Measurements from ENCODE around the gene C7orf33. TPM values are rescaled to one million over a fixed set of nuclear protein-coding genes. Genes with fewer than 3 reads are reported as not detected.
A peak's percentile ranks its signal among the peaks of the same experiment; 100 is the strongest.

C7orf33 gene
- total and polyA plus RNA-seq, 7 experiments from 2014 or later = not detected

GRCh38 chr7:148650232-148650858 is 59.8 kb downstream of the C7orf33 start:
- intact Hi-C loops (cut with micrococcal nuclease) = no loop called here
- ChIA-PET CTCF (no interaction called here), POLR2A (interaction anchor here (0.5 kb wide), 1 partner anchor 22 kb away, joined by 3 read pairs; no protein-coding TSS in a partner anchor)
- ATAC-seq (no peak), DNase-seq (no peak)
- Mint-ChIP-seq H3K27ac (no peak overlapping the region), H3K36me3 (no peaks in the 10 kb centered on the region), H3K9me3 (peaks cover 0 to 1% (median 0%) of the 10 kb centered on the region in 11 donors), H3K27me3 (peaks cover 0 to 6% (median 2%) of the 10 kb centered on the region in 5 donors), H3K4me1 (peaks cover 0 to under 1% (median 0%) of the 10 kb centered on the region in 7 donors), H3K4me3 (no peak overlapping the region)
- Histone ChIP-seq H3K4me1 (ENCODE audit: control insufficient read depth in 2 of 2, insufficient read depth in 2 of 2, low read length in 2 of 2) (no peaks in the 10 kb centered on the region), H3K36me3 (ENCODE audit: control insufficient read depth in 2 of 3, insufficient read depth in 3 of 3, low read length in 3 of 3) (no peaks in the 10 kb centered on the region), H3K27me3 (ENCODE audit: control insufficient read depth in 2 of 2, insufficient read depth in 2 of 2, low read length in 2 of 2) (peaks cover 0 to 4% of the 10 kb centered on the region in 2 donors), H3K9me3 (ENCODE audit: control insufficient read depth in 2 of 3, low read length in 3 of 3) (no peaks in the 10 kb centered on the region), H3K4me3 (ENCODE audit: low read length) (no peak overlapping the region), H3K27ac (ENCODE audit: low read depth, low read length) (no peak overlapping the region)

GRCh38 chr7:148652773-148653172 is 62.2 kb downstream of the C7orf33 start:
- Histone ChIP-seq H3K27ac (ENCODE audit: low read depth, low read length) (no peak overlapping the region), H3K36me3 (ENCODE audit: control insufficient read depth in 2 of 3, insufficient read depth in 3 of 3, low read length in 3 of 3) (no peaks in the 10 kb centered on the region), H3K4me1 (ENCODE audit: control insufficient read depth in 2 of 2, insufficient read depth in 2 of 2, low read length in 2 of 2) (no peaks in the 10 kb centered on the region), H3K4me3 (ENCODE audit: low read length) (no peak overlapping the region), H3K27me3 (ENCODE audit: control insufficient read depth in 2 of 2, insufficient read depth in 2 of 2, low read length in 2 of 2) (peaks cover 0 to 4% of the 10 kb centered on the region in 2 donors), H3K9me3 (ENCODE audit: control insufficient read depth in 2 of 3, low read length in 3 of 3) (no peaks in the 10 kb centered on the region)
- intact Hi-C loops (cut with micrococcal nuclease) = no loop called here
- H3K36me3 Mint-ChIP-seq = no peaks in the 10 kb centered on the region
- ATAC-seq = no peak
- no peak overlapping the region for H3K4me3 Mint-ChIP-seq
- H3K9me3 Mint-ChIP-seq = no peaks in the 10 kb centered on the region
- CTCF ChIA-PET = no interaction called here
- H3K4me1 Mint-ChIP-seq = no peaks in the 10 kb centered on the region
- POLR2A ChIA-PET = no interaction called here
- H3K27me3 Mint-ChIP-seq = no peaks in the 10 kb centered on the region
- no peak overlapping the region for H3K27ac Mint-ChIP-seq
- DNase-seq = no peak

- ATAC-seq (no peak), DNase-seq (no peak)
- no peak overlapping the region for H3K27ac Mint-ChIP-seq
- Histone ChIP-seq H3K27me3 (ENCODE audit: control insufficient read depth in 2 of 2, insufficient read depth in 2 of 2, low read length in 2 of 2) (no peaks in the 10 kb centered on the region), H3K27ac (ENCODE audit: low read depth, low read length) (no peak overlapping the region), H3K4me3 (ENCODE audit: low read length) (no peak overlapping the region), H3K9me3 (ENCODE audit: control insufficient read depth in 2 of 3, low read length in 3 of 3) (no peaks in the 10 kb centered on the region), H3K4me1 (ENCODE audit: control insufficient read depth in 2 of 2, insufficient read depth in 2 of 2, low read length in 2 of 2) (no peaks in the 10 kb centered on the region), H3K36me3 (ENCODE audit: control insufficient read depth in 2 of 3, insufficient read depth in 3 of 3, low read length in 3 of 3) (no peaks in the 10 kb centered on the region)
- no peaks in the 10 kb centered on the region for H3K27me3 Mint-ChIP-seq
- H3K4me1 Mint-ChIP-seq = peaks cover 0 to 5% (median 0%) of the 10 kb centered on the region in 7 donors
- ChIA-PET POLR2A (no interaction called here), CTCF (interaction anchor here (0.6 to 1.0 kb wide), 3 partner anchors 24 to 94 kb away, joined by 3 to 4 read pairs (median 3); no protein-coding TSS in a partner anchor)
- H3K36me3 Mint-ChIP-seq = no peaks in the 10 kb centered on the region
- no peak overlapping the region for H3K4me3 Mint-ChIP-seq
- H3K9me3 Mint-ChIP-seq = peaks cover 0 to 3% (median 0%) of the 10 kb centered on the region in 11 donors
- intact Hi-C loops (cut with micrococcal nuclease) = no loop called here
Observed at GRCh38 chr7:148657929-148658328, 67.4 kb downstream of the C7orf33 start.

GRCh38 chr7:148661471-148661870 is 70.9 kb downstream of the C7orf33 start:
- no peak overlapping the region for H3K27ac ChIP-seq (ENCODE audit: low read depth, low read length)
- ChIA-PET POLR2A (no interaction called here), CTCF (no interaction called here)
- peaks cover 0 to 5% (median 0%) of the 10 kb centered on the region in 7 donors for H3K4me1 Mint-ChIP-seq
- no peak overlapping the region for H3K4me3 Mint-ChIP-seq
- H3K4me1 ChIP-seq (ENCODE audit: control insufficient read depth in 2 of 2, insufficient read depth in 2 of 2, low read length in 2 of 2) = no peaks in the 10 kb centered on the region
- no peaks in the 10 kb centered on the region for H3K27me3 ChIP-seq (ENCODE audit: control insufficient read depth in 2 of 2, insufficient read depth in 2 of 2, low read length in 2 of 2)
- no peaks in the 10 kb centered on the region for H3K9me3 ChIP-seq (ENCODE audit: control insufficient read depth in 2 of 3, low read length in 3 of 3)
- no peaks in the 10 kb centered on the region for H3K36me3 Mint-ChIP-seq
- DNase-seq = no peak
- no peak overlapping the region for H3K27ac Mint-ChIP-seq
- peaks cover 0 to 5% (median 0%) of the 10 kb centered on the region in 5 donors for H3K27me3 Mint-ChIP-seq
- no peak for ATAC-seq
- H3K4me3 ChIP-seq (ENCODE audit: low read length) = no peak overlapping the region
- peaks cover 0 to 3% (median 0%) of the 10 kb centered on the region in 11 donors for H3K9me3 Mint-ChIP-seq
- intact Hi-C loops (cut with micrococcal nuclease) = no loop called here
- H3K36me3 ChIP-seq (ENCODE audit: control insufficient read depth in 2 of 3, insufficient read depth in 3 of 3, low read length in 3 of 3) = no peaks in the 10 kb centered on the region

- intact Hi-C loops (cut with micrococcal nuclease) = no loop called here
- Mint-ChIP-seq H3K27ac (peak overlapping the region in 1 of 9 donors; percentile 28), H3K4me3 (no peak overlapping the region), H3K36me3 (no peaks in the 10 kb centered on the region), H3K4me1 (peaks cover 0 to 9% (median 2%) of the 10 kb centered on the region in 7 donors), H3K27me3 (peaks cover 0 to 8% (median 0%) of the 10 kb centered on the region in 5 donors), H3K9me3 (peaks cover 0 to 3% (median 0%) of the 10 kb centered on the region in 11 donors)
- ChIA-PET POLR2A (interaction anchor here (0.5 kb wide), 1 partner anchor 81 kb away, joined by 3 read pairs; no protein-coding TSS in a partner anchor), CTCF (no interaction called here)
- no peaks in the 10 kb centered on the region for H3K27me3 ChIP-seq (ENCODE audit: control insufficient read depth in 2 of 2, insufficient read depth in 2 of 2, low read length in 2 of 2)
- no peak overlapping the region for H3K4me3 ChIP-seq (ENCODE audit: low read length)
- no peaks in the 10 kb centered on the region for H3K9me3 ChIP-seq (ENCODE audit: control insufficient read depth in 2 of 3, low read length in 3 of 3)
- DNase-seq = no peak
- no peak overlapping the region for H3K27ac ChIP-seq (ENCODE audit: low read depth, low read length)
- H3K36me3 ChIP-seq (ENCODE audit: control insufficient read depth in 2 of 3, insufficient read depth in 3 of 3, low read length in 3 of 3) = no peaks in the 10 kb centered on the region
- no peaks in the 10 kb centered on the region for H3K4me1 ChIP-seq (ENCODE audit: control insufficient read depth in 2 of 2, insufficient read depth in 2 of 2, low read length in 2 of 2)
- ATAC-seq = no peak
Observed at GRCh38 chr7:148662646-148663045, 72.1 kb downstream of the C7orf33 start.

GRCh38 chr7:148664324-148664723 is 73.8 kb downstream of the C7orf33 start:
- intact Hi-C loops (cut with micrococcal nuclease) = no loop called here
- no peaks in the 10 kb centered on the region for H3K36me3 Mint-ChIP-seq
- ChIA-PET POLR2A (no interaction called here), CTCF (no interaction called here)
- H3K9me3 Mint-ChIP-seq = peaks cover 0 to 7% (median 0%) of the 10 kb centered on the region in 11 donors
- H3K4me3 Mint-ChIP-seq = no peak overlapping the region
- H3K4me1 Mint-ChIP-seq = peaks cover 0 to 12% (median 4%) of the 10 kb centered on the region in 7 donors
- H3K4me1 ChIP-seq (ENCODE audit: control insufficient read depth in 2 of 2, insufficient read depth in 2 of 2, low read length in 2 of 2) = no peaks in the 10 kb centered on the region
- no peak overlapping the region for H3K27ac Mint-ChIP-seq
- no peak for DNase-seq
- H3K4me3 ChIP-seq (ENCODE audit: low read length) = no peak overlapping the region
- H3K27me3 Mint-ChIP-seq = peaks cover 0 to 8% (median 0%) of the 10 kb centered on the region in 5 donors
- no peaks in the 10 kb centered on the region for H3K27me3 ChIP-seq (ENCODE audit: control insufficient read depth in 2 of 2, insufficient read depth in 2 of 2, low read length in 2 of 2)
- H3K36me3 ChIP-seq (ENCODE audit: control insufficient read depth in 2 of 3, insufficient read depth in 3 of 3, low read length in 3 of 3) = no peaks in the 10 kb centered on the region
- H3K27ac ChIP-seq (ENCODE audit: low read depth, low read length) = no peak overlapping the region
- no peaks in the 10 kb centered on the region for H3K9me3 ChIP-seq (ENCODE audit: control insufficient read depth in 2 of 3, low read length in 3 of 3)
- ATAC-seq = no peak

GRCh38 chr7:148665221-148665620 is 74.7 kb downstream of the C7orf33 start:
- H3K9me3 Mint-ChIP-seq = peaks cover 0 to 7% (median 0%) of the 10 kb centered on the region in 11 donors
- Histone ChIP-seq H3K36me3 (ENCODE audit: control insufficient read depth in 2 of 3, insufficient read depth in 3 of 3, low read length in 3 of 3) (no peaks in the 10 kb centered on the region), H3K27ac (ENCODE audit: low read depth, low read length) (no peak overlapping the region), H3K4me3 (ENCODE audit: low read length) (no peak overlapping the region), H3K4me1 (ENCODE audit: control insufficient read depth in 2 of 2, insufficient read depth in 2 of 2, low read length in 2 of 2) (no peaks in the 10 kb centered on the region), H3K9me3 (ENCODE audit: control insufficient read depth in 2 of 3, low read length in 3 of 3) (no peaks in the 10 kb centered on the region), H3K27me3 (ENCODE audit: control insufficient read depth in 2 of 2, insufficient read depth in 2 of 2, low read length in 2 of 2) (no peaks in the 10 kb centered on the region)
- peaks cover 0 to 8% (median 0%) of the 10 kb centered on the region in 5 donors for H3K27me3 Mint-ChIP-seq
- H3K27ac Mint-ChIP-seq = no peak overlapping the region
- peaks cover 0 to 12% (median 4%) of the 10 kb centered on the region in 7 donors for H3K4me1 Mint-ChIP-seq
- DNase-seq (no peak), ATAC-seq (no peak)
- CTCF ChIA-PET = interaction anchor here (0.7 kb wide), 1 partner anchor 482 kb away, joined by 4 read pairs; no protein-coding TSS in a partner anchor
- no peak overlapping the region for H3K4me3 Mint-ChIP-seq
- POLR2A ChIA-PET = no interaction called here
- intact Hi-C loops (cut with micrococcal nuclease) = no loop called here
- peaks cover 0 to 2% (median 0%) of the 10 kb centered on the region in 5 donors for H3K36me3 Mint-ChIP-seq
